ENCODE data around the gene MYO9B. TPM values are rescaled to one million over a fixed set of nuclear protein-coding genes. Genes with fewer than 3 reads are reported as not detected.

Gene MYO9B
- total RNA-seq, 3 donors from 2014 or later (not counting 1 experiment from before 2014, with no cell fraction given): 321 to 378 (median 365) TPM

GRCh38 chr19:17060802-17061201, 14.8 kb upstream of the MYO9B start:
- Mint-ChIP-seq H3K27me3 (ENCODE audit: low read depth in 2 of 2) (peaks cover 12 to 20% of the 10 kb centered on the region in 2 donors), H3K27ac (no peak overlapping the region), H3K4me1 (peaks cover 18 to 20% of the 10 kb centered on the region in 2 donors), H3K4me3 (no peak overlapping the region), H3K36me3 (peaks cover 11% of the 10 kb centered on the region), H3K9me3 (no peaks in the 10 kb centered on the region)
- no peak for TF ChIP-seq CTCF (IDR thresholded peaks at IDR 0.05)
- no peak for ATAC-seq
- Histone ChIP-seq H3K27ac (ENCODE audit: low read length) (no peak overlapping the region), H3K9me3 (ENCODE audit: control insufficient read depth, insufficient read depth, low read length) (peaks cover 5% of the 10 kb centered on the region), H3K4me1 (ENCODE audit: control insufficient read depth, insufficient read depth, low read length) (peaks cover 8% of the 10 kb centered on the region), H3K27me3 (ENCODE audit: control insufficient read depth, insufficient read depth, low read length) (no peaks in the 10 kb centered on the region), H3K36me3 (ENCODE audit: control insufficient read depth, insufficient read depth, low read length) (peaks cover 21% of the 10 kb centered on the region), H3K4me3 (ENCODE audit: low read length) (no peak overlapping the region)
- no peak for DNase-seq
- intact Hi-C loops (cut with micrococcal nuclease): no loop called here
- over 99% methylated on average over 3 of the region's 3 CpGs for WGBS (ENCODE audit: insufficient coverage)

- TF ChIP-seq CTCF (IDR thresholded peaks at IDR 0.05): no peak
- intact Hi-C loops (cut with micrococcal nuclease): no loop called here
- H3K36me3 ChIP-seq (ENCODE audit: control insufficient read depth, insufficient read depth, low read length): peaks cover 21% of the 10 kb centered on the region
- DNase-seq (no peak), ATAC-seq (no peak)
- peaks cover 10% of the 10 kb centered on the region for H3K4me1 ChIP-seq (ENCODE audit: control insufficient read depth, insufficient read depth, low read length)
- 100% methylated on average over 2 of the region's 3 CpGs for WGBS (ENCODE audit: insufficient coverage)
- Mint-ChIP-seq H3K27ac (no peak overlapping the region), H3K9me3 (no peaks in the 10 kb centered on the region), H3K4me1 (peaks cover 18 to 20% of the 10 kb centered on the region in 2 donors), H3K36me3 (peaks cover 11% of the 10 kb centered on the region), H3K4me3 (no peak overlapping the region), H3K27me3 (ENCODE audit: low read depth in 2 of 2) (peaks cover 12 to 20% of the 10 kb centered on the region in 2 donors)
- H3K9me3 ChIP-seq (ENCODE audit: control insufficient read depth, insufficient read depth, low read length): peaks cover 5% of the 10 kb centered on the region
- H3K27ac ChIP-seq (ENCODE audit: low read length): no peak overlapping the region
- H3K4me3 ChIP-seq (ENCODE audit: low read length): no peak overlapping the region
- H3K27me3 ChIP-seq (ENCODE audit: control insufficient read depth, insufficient read depth, low read length): no peaks in the 10 kb centered on the region
These were observed 14.4 kb upstream of the MYO9B start for GRCh38 chr19:17061205-17061604.

- peaks cover 11% of the 10 kb centered on the region for H3K36me3 Mint-ChIP-seq
- no peak overlapping the region for H3K27ac ChIP-seq (ENCODE audit: low read length)
- TF ChIP-seq CTCF (IDR thresholded peaks at IDR 0.05): no peak
These were observed 13.9 kb upstream of the MYO9B start for GRCh38 chr19:17061691-17062090.

GRCh38 chr19:17063428-17063827, 12.1 kb upstream of the MYO9B start:
- intact Hi-C loops (cut with micrococcal nuclease): no loop called here
- TF ChIP-seq CTCF (IDR thresholded peaks at IDR 0.05): no peak
- Histone ChIP-seq H3K27me3 (ENCODE audit: control insufficient read depth, insufficient read depth, low read length) (no peaks in the 10 kb centered on the region), H3K4me1 (ENCODE audit: control insufficient read depth, insufficient read depth, low read length) (peaks cover 19% of the 10 kb centered on the region), H3K36me3 (ENCODE audit: control insufficient read depth, insufficient read depth, low read length) (peaks cover 15% of the 10 kb centered on the region), H3K27ac (ENCODE audit: low read length) (no peak overlapping the region), H3K9me3 (ENCODE audit: control insufficient read depth, insufficient read depth, low read length) (peaks cover 2% of the 10 kb centered on the region), H3K4me3 (ENCODE audit: low read length) (no peak overlapping the region)
- 100% methylated on average over 2 of the region's 2 CpGs for WGBS (ENCODE audit: insufficient coverage)
- Mint-ChIP-seq H3K27me3 (ENCODE audit: low read depth in 2 of 2) (peaks cover 12 to 20% of the 10 kb centered on the region in 2 donors), H3K4me3 (no peak overlapping the region), H3K9me3 (no peaks in the 10 kb centered on the region), H3K4me1 (peaks cover 29 to 32% of the 10 kb centered on the region in 2 donors), H3K27ac (no peak overlapping the region), H3K36me3 (peaks cover 5% of the 10 kb centered on the region)
- DNase-seq (no peak), ATAC-seq (no peak)

More at GRCh38 chr19:17061691-17062090, 13.9 kb upstream of the MYO9B start:
- DNase-seq: no peak
- Mint-ChIP-seq H3K27me3 (ENCODE audit: low read depth in 2 of 2) (peaks cover 12 to 20% of the 10 kb centered on the region in 2 donors), H3K4me1 (peaks cover 20 to 23% of the 10 kb centered on the region in 2 donors), H3K9me3 (no peaks in the 10 kb centered on the region), H3K27ac (no peak overlapping the region), H3K4me3 (no peak overlapping the region)
- Histone ChIP-seq H3K4me1 (ENCODE audit: control insufficient read depth, insufficient read depth, low read length) (peaks cover 10% of the 10 kb centered on the region), H3K4me3 (ENCODE audit: low read length) (no peak overlapping the region), H3K27me3 (ENCODE audit: control insufficient read depth, insufficient read depth, low read length) (no peaks in the 10 kb centered on the region), H3K9me3 (ENCODE audit: control insufficient read depth, insufficient read depth, low read length) (peaks cover 5% of the 10 kb centered on the region), H3K36me3 (ENCODE audit: control insufficient read depth, insufficient read depth, low read length) (peaks cover 21% of the 10 kb centered on the region)
- 97% methylated on average over 7 of the region's 7 CpGs for WGBS (ENCODE audit: insufficient coverage)
- intact Hi-C loops (cut with micrococcal nuclease): no loop called here
- no peak for ATAC-seq
